HepG2 (cell line): ENCODE results near the gene OR5K2. TPM values are rescaled to one million over a fixed set of nuclear protein-coding genes. Genes with fewer than 3 reads are reported as not detected.

Source experiments
- RNF2 ChIP-seq: fragments of 450-650 bp; conservative IDR thresholded peaks from 2 replicates; pipeline ENCODE4 v1.6.1; 2016; ENCODE audit warnings: low read depth
- ZNF615 ChIP-seq: sonication (generic); formaldehyde crosslinking; IDR thresholded peaks from 2 replicates; pipeline ENCODE4 v1.5.0; 2020; ENCODE audit warnings: mild to moderate bottlenecking, missing genetic modification reagents, borderline replicate concordance
- polyA plus RNA-seq, 8 experiments: library from polyadenylated mRNA; depleted of rRNA in 3 of 8; stranded (reverse) in 7 of 8; unstranded in 1 of 8; fragments of >200 nt; fragmentation: Illumina TruSeq in 4 of 8; extraction: Trizol in 4 of 8; gene quantifications; 2 replicates each; pipeline versions ENCODE4 v1.2.1 to v1.2.3, GENCODE V29; 2011 to 2016; ENCODE audit warnings: low read depth in 4 of 8, missing spikeins in 1 of 8, mixed read lengths in 1 of 8; ENCODE audit not compliant: insufficient read depth in 1 of 8
- total RNA-seq, 5 experiments: library from RNA; depleted of rRNA; stranded (reverse); fragments of >200 nt; fragmentation: Illumina TruSeq; extraction: Trizol; gene quantifications; 2 replicates each; pipeline ENCODE4 v1.2.3, GENCODE V29; 2016; ENCODE audit warnings: low read depth in 1 of 5
- TF ChIP-seq, protein P1 (sequence below): fragments of 450-650 bp; IDR thresholded peaks from 2 replicates; pipeline ENCODE4 v1.6.1; 2017; ENCODE audit warnings: mild to moderate bottlenecking
- TF ChIP-seq, protein P2 (sequence below): sonication (generic); formaldehyde crosslinking; IDR thresholded peaks from 2 replicates; pipeline ENCODE4 v1.4.0; 2020; ENCODE audit warnings: missing genetic modification reagents

Gene OR5K2
- total and polyA plus RNA-seq, 2 of the 13 experiments (the other 11 are each of a cell fraction or from before 2014, with no cell fraction given), result not detected

DNA sequence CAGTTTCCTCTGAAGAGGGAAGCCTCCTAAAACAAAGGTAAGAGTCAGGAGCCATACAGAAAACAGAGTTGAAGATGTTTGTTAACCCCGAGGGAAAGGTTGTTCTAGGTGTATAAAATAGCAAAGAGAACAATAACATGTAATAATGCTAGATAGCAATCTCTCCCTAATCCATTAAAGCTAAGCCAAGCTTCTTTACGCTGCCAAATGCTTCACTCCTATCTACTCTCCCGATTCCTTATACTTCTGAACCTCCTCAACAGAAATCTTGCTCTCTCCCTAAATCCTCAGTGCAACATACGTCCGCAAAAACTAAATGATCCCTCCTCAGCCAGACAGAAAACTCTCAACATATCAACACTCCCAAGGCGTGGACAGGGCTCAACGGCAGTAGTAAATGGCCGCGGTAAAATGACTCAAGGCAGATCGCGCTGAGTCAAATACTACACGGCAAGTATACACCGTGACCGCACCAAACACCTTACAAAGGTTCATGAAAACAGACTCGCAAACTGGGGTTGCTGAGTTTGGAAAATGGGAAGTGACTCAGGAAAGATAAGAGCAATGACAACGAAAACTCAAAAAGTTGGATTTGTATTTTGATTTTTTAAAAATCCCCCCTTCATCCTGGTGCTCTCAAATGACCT, 24.5 kb downstream of the OR5K2 start (continued):
- TF ChIP-seq, protein P1, sequence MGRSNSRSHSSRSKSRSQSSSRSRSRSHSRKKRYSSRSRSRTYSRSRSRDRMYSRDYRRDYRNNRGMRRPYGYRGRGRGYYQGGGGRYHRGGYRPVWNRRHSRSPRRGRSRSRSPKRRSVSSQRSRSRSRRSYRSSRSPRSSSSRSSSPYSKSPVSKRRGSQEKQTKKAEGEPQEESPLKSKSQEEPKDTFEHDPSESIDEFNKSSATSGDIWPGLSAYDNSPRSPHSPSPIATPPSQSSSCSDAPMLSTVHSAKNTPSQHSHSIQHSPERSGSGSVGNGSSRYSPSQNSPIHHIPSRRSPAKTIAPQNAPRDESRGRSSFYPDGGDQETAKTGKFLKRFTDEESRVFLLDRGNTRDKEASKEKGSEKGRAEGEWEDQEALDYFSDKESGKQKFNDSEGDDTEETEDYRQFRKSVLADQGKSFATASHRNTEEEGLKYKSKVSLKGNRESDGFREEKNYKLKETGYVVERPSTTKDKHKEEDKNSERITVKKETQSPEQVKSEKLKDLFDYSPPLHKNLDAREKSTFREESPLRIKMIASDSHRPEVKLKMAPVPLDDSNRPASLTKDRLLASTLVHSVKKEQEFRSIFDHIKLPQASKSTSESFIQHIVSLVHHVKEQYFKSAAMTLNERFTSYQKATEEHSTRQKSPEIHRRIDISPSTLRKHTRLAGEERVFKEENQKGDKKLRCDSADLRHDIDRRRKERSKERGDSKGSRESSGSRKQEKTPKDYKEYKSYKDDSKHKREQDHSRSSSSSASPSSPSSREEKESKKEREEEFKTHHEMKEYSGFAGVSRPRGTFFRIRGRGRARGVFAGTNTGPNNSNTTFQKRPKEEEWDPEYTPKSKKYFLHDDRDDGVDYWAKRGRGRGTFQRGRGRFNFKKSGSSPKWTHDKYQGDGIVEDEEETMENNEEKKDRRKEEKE, result no peak
- TF ChIP-seq ZNF615 (CRISPR knock-in tag), result 0 out of 2 replicates have a peak, but pooled peaks have one; percentile 2
- TF ChIP-seq RNF2, result no peak
- TF ChIP-seq, protein P2, sequence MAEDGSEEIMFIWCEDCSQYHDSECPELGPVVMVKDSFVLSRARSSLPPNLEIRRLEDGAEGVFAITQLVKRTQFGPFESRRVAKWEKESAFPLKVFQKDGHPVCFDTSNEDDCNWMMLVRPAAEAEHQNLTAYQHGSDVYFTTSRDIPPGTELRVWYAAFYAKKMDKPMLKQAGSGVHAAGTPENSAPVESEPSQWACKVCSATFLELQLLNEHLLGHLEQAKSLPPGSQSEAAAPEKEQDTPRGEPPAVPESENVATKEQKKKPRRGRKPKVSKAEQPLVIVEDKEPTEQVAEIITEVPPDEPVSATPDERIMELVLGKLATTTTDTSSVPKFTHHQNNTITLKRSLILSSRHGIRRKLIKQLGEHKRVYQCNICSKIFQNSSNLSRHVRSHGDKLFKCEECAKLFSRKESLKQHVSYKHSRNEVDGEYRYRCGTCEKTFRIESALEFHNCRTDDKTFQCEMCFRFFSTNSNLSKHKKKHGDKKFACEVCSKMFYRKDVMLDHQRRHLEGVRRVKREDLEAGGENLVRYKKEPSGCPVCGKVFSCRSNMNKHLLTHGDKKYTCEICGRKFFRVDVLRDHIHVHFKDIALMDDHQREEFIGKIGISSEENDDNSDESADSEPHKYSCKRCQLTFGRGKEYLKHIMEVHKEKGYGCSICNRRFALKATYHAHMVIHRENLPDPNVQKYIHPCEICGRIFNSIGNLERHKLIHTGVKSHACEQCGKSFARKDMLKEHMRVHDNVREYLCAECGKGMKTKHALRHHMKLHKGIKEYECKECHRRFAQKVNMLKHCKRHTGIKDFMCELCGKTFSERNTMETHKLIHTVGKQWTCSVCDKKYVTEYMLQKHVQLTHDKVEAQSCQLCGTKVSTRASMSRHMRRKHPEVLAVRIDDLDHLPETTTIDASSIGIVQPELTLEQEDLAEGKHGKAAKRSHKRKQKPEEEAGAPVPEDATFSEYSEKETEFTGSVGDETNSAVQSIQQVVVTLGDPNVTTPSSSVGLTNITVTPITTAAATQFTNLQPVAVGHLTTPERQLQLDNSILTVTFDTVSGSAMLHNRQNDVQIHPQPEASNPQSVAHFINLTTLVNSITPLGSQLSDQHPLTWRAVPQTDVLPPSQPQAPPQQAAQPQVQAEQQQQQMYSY (CRISPR knock-in tag), result 0 out of 2 replicates have a peak, but pooled peaks have one; percentile 12
